Muscle of arm (tissue), 14 donors: ENCODE measurements around the gene PROCR. TPM values are rescaled to one million over a fixed set of nuclear protein-coding genes. Genes with fewer than 3 reads are reported as not detected.
"Not testable (repeated sequence)": the region's sequence is repeated elsewhere in the genome, so short reads cannot be mapped to it uniquely, and the experiment has no call there.

Experiments
- DNase-seq: peaks from one replicate; pipeline ENCODE4 v3.0.0-alpha.2; 2013
- long read RNA-seq, 11 donors: transcript quantifications; one replicate each; lab custom pipeline, GENCODE V29; 2026
- polyA plus RNA-seq, 12 donors: library from polyadenylated mRNA; unstranded; fragments of 120-200 nt; gene quantifications; one replicate each; pipeline ENCODE4 v1.2.1, GENCODE V29; 2013; ENCODE audit not compliant: insufficient read length in 12 of 12

The PROCR gene
- polyA plus RNA-seq, result 10 to 100 TPM in 11 of 12 donors, not detected in 1; 30.2 to 55.4 (median 40.6) TPM
- long read RNA-seq, donor 1, transcript PROCR-201 (4 exons, 1,348 nt), result major isoform, 9 of 9 reads
- long read RNA-seq, donor 1, partial matches to known transcripts, result 0 of 9 reads
- long read RNA-seq, donor 1, other reads (novel, unspliced or antisense), result 0 of 9 reads
- long read RNA-seq, donor 2, transcript PROCR-201 (4 exons, 1,348 nt), result major isoform, 15 of 25 reads
- long read RNA-seq, donor 2, partial matches to known transcripts, result 0 of 25 reads
- long read RNA-seq, donor 2, other reads (novel, unspliced or antisense), result 8 of 25 reads
- long read RNA-seq, donor 3, transcript PROCR-201 (4 exons, 1,348 nt), result major isoform, 11 of 11 reads
- long read RNA-seq, donor 3, partial matches to known transcripts, result 0 of 11 reads
- long read RNA-seq, donor 3, other reads (novel, unspliced or antisense), result 0 of 11 reads
- long read RNA-seq, donor 4, transcript PROCR-201 (4 exons, 1,348 nt), result major isoform, 10 of 23 reads
- long read RNA-seq, donor 4, partial matches to known transcripts, result 13 of 23 reads
- long read RNA-seq, donor 4, other reads (novel, unspliced or antisense), result 0 of 23 reads
- long read RNA-seq, donor 5, transcript PROCR-201 (4 exons, 1,348 nt), result major isoform, 32 of 37 reads
- long read RNA-seq, donor 5, partial matches to known transcripts, result 0 of 37 reads
- long read RNA-seq, donor 5, other reads (novel, unspliced or antisense), result 5 of 37 reads
- long read RNA-seq, donor 6, transcript PROCR-201 (4 exons, 1,348 nt), result major isoform, 13 of 13 reads
- long read RNA-seq, donor 6, partial matches to known transcripts, result 0 of 13 reads
- long read RNA-seq, donor 6, other reads (novel, unspliced or antisense), result 0 of 13 reads
- long read RNA-seq, donor 7, transcript PROCR-201 (4 exons, 1,348 nt), result major isoform, 14 of 14 reads
- long read RNA-seq, donor 7, partial matches to known transcripts, result 0 of 14 reads
- long read RNA-seq, donor 7, other reads (novel, unspliced or antisense), result 0 of 14 reads
- long read RNA-seq, donor 8, transcript PROCR-201 (4 exons, 1,348 nt), result major isoform, 16 of 16 reads
- long read RNA-seq, donor 8, partial matches to known transcripts, result 0 of 16 reads
- long read RNA-seq, donor 8, other reads (novel, unspliced or antisense), result 0 of 16 reads
- long read RNA-seq, donor 9, transcript PROCR-201 (4 exons, 1,348 nt), result major isoform, 28 of 28 reads
- long read RNA-seq, donor 9, partial matches to known transcripts, result 0 of 28 reads
- long read RNA-seq, donor 9, other reads (novel, unspliced or antisense), result 0 of 28 reads
- long read RNA-seq, donor 10, transcript PROCR-201 (4 exons, 1,348 nt), result major isoform, 16 of 37 reads
- long read RNA-seq, donor 10, partial matches to known transcripts, result 13 of 37 reads
- long read RNA-seq, donor 10, other reads (novel, unspliced or antisense), result 8 of 37 reads
- long read RNA-seq, donor 11, transcript PROCR-201 (4 exons, 1,348 nt), result major isoform, 22 of 22 reads
- long read RNA-seq, donor 11, partial matches to known transcripts, result 0 of 22 reads
- long read RNA-seq, donor 11, other reads (novel, unspliced or antisense), result 0 of 22 reads

DNA sequence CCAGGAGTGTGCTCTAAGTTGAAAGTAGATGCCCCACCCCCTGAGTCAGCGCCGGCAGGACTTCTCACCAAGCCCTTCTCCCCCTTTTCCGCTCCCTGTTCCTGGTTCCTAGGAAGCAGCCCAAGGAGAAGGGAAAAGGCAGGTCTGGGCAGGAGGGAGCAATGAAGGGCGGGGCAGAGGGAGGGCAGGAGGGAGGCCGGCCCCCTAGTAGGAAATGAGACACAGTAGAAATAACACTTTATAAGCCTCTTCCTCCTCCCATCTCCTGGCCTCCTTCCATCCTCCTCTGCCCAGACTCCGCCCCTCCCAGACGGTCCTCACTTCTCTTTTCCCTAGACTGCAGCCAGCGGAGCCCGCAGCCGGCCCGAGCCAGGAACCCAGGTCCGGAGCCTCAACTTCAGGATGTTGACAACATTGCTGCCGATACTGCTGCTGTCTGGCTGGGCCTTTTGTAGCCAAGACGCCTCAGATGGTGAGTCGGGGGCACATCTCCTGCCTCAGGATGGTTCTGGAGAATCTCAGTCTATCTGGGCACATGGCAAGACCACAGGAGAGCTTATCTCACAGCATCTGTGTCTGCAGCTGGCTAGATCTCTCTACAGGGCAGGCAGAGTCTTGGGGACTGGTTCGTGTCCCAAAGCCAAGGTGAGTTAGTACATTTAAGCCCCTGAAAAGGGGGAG lies at the start of gene PROCR:
PROCR (plus strand) TSS at position 320 of the 681 bp plus-strand sequence; CDS start at position 403, 83 bp downstream.
- peak; percentile 93 for DNase-seq

DNA sequence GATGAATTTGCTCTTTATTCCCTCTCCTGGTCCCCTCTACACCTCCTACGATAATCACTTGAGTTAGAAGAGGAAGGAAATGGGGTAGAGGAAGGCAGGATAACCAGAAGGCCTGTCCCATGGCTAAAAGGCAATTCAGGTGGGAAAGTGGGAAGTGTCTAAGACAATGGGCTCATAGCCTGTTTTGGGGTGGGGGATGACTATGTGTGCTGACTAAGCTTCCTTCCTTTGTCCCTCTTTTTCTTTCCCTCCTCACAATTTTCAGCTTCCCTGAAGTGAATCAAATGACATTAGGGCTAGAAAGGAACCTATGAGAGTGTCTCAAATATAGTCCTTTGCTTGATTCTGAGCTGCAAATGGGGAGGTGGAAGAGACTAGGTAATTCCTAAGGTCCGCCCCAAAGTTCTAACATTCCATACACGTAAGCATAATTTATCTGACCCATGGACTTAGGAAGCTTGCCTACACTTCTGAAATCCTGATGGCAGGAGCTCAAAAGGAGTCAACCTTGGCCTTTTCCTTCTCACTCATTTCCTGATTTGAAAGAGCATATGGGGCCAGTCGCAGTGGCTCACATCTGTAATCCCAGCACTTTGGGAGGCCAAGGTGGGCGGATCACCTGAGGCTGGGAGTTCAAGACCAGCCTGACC lies 49.0 kb upstream of the PROCR start:
- no peak for DNase-seq

DNA sequence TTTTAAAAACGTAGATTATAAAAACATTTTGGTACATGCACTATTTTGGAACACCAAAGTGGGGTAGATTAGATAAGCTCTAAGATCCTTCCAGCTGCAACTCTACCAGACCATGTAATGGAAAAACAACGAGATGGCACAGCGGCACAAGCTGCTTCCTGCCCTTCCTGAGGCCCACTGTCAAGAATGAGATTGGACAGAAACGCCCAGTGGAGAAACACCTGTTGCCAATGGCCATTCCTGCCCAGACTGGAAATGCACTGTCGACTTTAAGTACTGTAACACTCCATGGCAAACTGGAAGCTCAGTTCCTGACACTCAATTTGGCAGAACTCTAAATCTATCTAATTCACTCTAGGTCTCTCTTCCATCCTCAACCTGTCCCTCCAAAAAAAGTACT lies 46.1 kb upstream of the PROCR start:
- no peak for DNase-seq

DNA sequence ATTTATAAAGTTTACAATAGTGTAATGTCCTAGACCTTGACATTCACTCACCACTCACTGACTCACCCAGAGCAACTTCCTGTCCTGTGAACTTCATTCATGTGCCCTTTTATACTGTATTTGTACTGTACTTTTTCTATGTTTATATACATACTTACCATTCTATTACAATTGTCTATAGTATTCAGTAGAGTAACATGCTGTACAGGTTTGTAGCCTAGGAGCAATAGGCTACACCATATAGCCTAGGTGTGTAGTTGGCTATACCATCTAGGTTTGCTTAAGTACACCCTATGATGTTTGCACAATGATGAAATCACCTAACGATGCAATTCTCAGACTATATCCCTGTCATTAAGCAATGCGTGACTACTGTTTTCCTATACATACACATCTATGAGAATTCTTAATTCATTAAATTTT lies 42.2 kb upstream of the PROCR start:
- no peak for DNase-seq

DNA sequence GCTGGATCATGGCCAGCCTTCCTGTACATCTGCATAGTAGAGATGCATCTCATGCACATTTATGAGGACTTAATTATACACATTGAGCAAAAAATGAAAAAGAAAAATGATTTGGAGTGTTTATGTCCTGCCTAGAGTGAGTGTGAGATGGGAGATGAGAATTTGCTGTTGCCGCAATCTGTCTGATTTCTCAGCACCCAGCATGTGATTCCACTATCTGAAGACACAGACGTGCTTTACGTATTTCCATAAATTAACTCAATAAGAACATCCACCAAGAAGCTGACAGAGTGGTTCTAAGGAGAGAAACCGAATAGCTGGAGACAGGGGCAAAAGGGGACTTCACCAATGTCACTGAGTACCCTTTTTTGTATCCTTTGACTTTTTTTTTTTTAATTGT lies 39.9 kb upstream of the PROCR start:
- no peak for DNase-seq

DNA sequence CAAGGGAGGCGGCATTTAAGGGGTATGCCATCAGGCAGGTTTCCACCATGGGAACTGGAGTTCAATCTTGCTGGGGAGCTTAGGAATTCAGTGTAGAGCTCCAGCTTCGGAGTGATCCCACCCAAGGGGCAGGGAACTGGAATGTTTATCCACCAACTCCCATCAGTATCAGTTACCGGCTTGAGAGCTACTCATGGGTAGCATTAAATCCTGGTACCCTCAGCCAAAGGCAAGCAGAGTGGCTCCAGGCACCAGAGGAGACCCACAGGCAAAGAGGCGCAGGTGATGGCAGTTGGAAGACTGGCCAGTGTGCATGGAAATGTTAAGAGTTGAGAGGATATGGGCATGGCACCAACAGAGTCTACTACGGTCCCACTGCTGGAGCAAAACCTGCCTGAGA lies 38.8 kb upstream of the PROCR start:
- no peak for DNase-seq

DNA sequence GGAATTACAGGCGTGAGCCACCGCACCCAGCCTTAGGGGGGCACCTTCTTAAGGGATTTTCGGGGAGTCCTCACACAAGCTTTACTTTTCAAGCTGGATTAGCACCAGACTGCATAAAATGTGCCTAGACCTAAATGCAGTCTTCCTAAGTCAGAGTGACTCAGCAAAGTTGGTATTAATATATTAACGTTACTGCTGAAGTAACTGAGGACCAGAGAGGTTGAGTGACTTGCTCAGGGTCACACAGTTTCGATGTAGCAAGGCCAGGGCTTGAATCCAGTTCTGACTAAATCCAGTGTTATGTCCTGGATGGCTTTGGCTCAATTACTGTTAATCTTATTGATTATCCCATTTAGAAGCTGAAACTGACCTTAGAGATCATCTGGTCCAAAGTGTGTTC lies 38.1 kb upstream of the PROCR start:
- no peak for DNase-seq

DNA sequence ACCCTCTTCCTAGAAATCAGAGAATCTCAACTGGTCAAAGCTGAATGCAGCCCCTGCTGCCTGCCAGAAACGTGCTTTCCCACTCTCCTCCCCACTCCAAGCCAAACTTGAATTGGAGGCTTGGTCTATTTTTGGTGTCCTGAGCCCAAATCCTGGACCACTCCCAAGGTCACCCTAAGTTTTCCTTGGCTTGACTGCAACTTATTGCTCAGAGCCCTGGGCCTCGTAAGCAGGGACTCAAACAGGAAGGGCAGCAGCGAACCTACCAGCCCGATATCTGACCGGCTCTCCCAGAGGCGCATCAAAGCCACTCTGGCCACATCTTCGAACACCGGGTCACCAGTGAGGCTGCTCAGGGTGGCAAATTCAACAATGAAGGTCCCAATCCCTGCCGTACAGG lies 37.4 kb upstream of the PROCR start:
- DNase-seq, result no peak

DNA sequence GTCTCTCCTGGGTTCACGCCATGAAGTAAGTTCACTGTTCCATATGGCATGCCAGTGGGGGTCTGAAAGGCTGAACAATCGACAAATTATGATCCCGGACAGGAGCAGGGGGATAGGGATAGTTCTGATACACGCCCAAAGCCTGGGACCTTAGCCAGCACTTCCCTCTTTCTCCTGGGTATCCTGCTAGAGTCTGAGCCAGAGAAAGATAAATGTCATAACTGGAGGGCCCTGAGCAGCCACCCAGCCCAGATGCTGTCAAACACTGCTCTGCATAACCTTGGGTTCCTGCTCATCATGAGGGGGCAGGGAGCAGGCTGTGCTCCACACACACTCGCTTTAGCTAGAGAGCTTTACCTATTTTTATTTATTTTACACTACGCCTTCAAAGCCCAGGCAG lies 37.0 kb upstream of the PROCR start:
- no peak for DNase-seq

DNA sequence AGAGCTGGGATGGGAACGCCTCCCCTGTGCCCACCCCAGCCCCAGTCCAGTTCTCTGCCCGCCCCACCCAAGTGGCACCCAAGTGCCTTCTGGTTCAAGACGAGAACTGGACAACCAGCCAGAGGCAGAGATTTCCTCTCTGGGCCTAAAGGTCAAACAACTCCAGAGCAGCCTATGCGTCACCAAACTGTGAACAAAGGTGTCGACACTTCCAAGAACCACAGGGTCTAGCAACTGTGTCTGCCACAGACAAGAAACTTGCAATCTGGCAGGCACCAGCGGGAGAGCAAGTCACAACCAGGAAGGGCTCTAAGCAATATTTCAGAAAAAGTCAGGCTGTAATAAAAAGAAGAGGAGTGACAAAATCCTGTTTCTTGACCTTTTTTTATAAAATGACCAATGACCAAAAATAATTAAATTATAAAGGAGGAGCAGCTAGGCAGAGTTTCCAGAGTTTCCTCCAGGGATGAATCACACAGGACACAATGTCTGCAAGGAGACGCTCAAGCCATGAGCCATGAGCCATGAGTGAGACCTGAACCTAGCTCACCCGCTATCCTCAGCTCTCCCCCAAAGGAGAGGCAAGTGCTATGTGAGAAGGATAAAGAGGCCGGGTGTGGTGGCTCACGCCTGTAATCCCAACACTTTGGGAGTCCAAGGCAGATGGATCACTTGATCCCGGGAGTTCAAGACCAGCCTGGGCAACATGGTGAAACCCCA lies 35.8 kb upstream of the PROCR start:
- no peak for DNase-seq

DNA sequence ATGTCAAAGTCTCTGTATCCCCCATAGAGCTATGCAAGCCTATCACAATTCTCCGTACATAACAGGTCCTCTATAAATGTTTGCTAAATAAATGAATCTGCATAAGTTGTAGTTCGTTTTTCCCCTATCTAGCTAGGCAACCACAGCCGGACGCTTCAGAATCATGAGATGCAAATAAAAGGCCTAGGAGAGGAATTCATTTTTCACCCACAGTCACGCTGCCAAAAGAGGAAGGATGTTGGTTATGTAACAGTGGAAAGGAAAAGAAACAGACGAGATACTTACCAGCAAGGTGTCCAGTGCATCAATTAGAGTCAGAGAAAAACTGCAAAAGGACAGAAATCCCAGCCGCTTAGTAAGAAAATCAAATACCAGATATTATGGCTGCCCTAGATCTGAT lies 27.2 kb upstream of the PROCR start:
- no peak for DNase-seq

DNA sequence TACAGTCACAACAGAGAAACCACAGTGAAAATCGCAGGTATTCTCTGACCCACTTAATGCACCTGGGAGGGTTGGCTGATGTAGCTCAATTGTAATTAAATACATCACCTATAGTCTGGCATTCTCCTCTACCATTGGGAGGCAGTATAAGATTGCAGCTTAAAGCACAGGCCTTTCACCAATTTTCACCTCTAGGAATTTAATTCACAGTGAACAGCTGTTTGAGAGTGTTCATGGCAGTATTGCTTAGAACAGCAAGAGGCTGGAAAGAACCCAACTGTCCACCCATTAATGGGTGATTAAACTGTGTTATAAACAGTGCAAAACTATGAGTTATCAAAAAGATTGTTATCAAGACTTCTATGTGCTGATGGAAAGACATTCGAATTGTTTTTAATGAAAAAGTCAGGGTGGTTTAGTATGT lies 26.7 kb upstream of the PROCR start:
- peak; percentile 66 for DNase-seq

DNA sequence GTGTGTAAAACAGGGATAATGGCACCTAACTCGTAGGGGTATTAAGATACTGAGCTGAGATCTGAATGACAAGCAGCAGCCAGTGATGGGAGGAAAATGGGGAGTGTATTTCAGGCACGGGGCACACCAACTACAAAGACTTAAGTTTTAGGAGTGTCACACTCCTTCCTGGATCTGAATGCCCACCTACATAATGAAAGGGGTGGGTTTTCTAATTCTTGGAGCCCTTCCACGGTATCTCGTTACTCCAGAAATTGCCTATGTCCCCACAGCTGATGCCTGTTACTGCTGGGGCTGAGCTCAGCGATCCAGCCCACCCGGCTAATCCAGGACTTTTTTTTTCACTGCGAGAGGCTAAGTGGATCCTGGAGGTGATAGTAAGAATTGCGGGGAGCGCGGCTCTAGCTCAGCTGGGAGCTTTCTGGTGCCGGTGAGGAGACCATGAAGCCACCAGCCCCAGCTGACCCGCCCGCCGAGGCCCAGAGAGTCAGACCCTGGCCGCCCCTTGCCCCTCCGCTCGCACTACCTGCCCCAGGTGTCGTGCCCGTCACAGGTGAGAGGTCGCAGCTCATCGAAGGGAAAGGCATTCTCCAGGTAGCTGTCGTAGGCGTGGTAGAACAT lies 25.5 kb upstream of the PROCR start:
- DNase-seq, result no peak

DNA sequence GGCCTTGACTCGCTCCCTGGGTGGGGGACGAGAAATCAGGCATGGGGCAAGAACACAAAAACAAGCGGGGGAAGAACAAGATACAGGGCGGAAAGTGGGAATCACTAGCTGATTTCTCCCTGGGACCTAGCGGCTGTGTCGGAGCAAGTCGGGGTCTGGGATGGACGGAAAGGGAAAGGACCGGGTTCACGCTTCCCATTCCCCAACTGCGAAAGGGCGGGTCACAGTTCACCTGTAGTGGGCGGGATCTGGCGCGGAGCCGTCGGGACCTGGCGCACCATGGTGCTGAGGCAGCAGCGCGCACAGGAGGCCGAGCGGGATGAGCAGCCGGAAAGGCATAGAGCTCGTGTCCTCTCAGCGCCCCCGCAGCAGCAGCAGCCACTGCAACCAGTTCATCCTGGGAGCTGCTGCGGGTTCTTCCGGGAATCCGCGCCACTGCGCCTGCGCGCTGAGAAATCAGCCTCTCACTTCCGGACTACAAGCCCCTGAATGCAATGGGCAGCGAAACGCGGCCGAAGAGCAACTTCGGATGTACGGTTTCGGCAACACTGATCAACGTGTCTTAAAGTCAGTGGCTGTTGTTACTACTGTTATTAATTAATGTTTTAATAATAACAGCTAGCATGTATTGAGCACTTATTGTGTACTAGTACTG lies 24.8 kb upstream of the PROCR start, which contains the start of gene EDEM2:
EDEM2 (minus strand) TSS at position 417 of the 655 bp plus-strand sequence; CDS start at position 339, 78 bp downstream.
- peak; percentile 97 for DNase-seq

DNA sequence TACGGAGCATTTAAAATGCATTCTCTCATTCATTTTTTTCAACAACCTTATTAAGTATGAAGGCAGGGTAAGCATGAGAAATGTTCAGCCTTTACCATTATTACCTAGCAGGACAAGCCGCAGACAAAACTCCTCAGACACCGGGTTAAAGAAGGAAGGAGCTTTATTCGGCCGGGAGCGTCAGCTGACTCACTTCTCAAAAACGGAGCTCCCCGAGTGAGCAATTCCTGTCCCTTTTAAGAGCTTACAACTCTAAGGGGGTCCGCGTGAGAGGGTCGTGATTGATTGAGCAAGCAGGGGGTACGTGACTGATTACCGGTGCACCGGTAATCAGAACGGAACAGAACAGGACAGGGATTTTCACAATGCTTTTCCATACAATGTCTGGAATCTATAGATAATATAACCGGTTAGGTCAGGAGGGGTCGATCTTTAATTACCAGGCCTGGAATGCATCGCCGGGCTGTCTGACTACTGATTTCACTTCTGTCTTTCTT lies 24.2 kb upstream of the PROCR start:
- not testable (repeated sequence) for DNase-seq

DNA sequence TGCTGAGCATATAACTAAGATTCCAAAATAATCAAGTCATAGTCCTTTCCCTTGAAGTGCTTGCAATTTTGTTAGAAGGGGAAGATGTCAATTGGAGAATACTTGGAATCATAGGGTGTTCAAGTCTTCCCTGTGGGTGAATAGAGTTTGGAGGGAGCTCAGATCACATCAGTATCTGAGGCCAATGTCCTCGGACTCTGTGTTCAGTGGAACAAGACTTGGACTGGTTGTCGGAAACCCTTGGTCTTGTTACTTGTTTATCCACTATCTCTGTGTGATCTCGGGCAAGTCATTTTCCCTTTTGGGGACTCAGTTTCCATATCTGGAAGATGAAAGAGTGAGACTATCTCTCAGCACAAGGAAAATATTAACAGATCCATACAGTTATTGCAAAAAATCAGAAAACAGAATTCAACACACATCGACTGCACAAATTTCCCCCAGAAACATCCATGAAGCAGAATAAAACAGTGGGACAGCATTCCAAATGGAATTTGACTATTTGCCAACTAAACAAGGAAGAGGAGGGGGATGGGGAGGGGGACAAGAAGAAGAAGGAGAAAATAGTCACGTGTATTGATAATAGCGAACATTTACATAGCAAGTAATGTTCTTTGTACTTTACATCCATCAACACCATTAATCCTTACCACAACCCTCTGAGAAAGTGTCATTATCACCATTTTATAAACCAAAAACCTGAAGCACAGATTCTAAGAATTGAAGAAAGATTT lies 20.9 kb upstream of the PROCR start:
- peak; percentile 55 for DNase-seq

DNA sequence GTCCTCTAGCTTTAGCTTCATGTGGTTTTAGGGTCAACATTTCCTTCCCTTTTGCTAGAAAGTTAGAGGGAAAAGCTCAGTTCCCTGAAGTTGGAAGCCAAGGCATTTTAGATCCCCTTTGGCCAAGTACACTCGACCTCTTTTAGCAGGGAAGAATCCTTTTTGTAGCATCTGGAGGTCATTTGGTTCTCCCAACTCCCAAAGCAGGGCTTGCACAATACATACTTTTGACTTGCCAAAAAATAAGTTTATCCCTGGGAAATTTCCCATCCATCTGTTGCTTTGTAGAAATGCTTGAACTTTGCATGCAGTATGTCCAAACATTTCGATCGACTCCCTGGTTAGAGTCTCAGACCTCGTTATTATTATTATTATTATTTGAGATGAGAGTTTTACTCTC lies 20.1 kb upstream of the PROCR start:
- peak; percentile 90 for DNase-seq
